GM21515 (cell line): Measurements from ENCODE around the gene CST3.
"Not testable (repeated sequence)": the region's sequence is repeated elsewhere in the genome, so short reads cannot be mapped to it uniquely, and the experiment has no call there.

Source experiments
- ATAC-seq: cut with Tn5 transposase; IDR thresholded peaks from one replicate; pipeline ENCODE4 v1.9.1; 2021; ENCODE audit not compliant: unreplicated experiment

CST3 gene

GRCh38 chr20:23662276-23662870 is 24.6 kb upstream of the CST3 start:
- ATAC-seq, result no peak

DNA sequence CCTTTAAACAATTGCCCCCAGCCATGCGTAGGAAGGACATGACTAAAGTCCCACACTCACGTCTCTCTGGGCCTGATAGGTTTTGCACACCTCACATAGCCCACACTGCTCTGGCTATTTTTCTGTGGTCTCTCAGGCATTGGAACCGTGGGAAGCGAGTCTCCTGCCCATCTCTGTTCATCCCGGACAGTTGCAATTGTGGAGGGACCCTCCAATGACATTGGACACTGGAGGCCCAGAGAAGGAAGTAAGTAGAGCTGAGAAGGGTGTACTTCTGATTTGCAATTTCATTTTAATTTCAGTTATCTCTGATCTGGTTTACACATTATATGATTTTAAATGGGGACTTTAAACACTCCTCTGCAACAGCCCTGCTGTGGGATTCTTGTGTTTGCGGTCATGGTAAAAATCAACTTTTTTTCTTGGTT is 23.3 kb upstream of the CST3 start:
- ATAC-seq, result no peak

GRCh38 chr20:23659989-23660837 is 22.5 kb upstream of the CST3 start:
- ATAC-seq, result no peak

GRCh38 chr20:23659610-23659988 is 21.8 kb upstream of the CST3 start:
- ATAC-seq, result not testable (repeated sequence)

DNA sequence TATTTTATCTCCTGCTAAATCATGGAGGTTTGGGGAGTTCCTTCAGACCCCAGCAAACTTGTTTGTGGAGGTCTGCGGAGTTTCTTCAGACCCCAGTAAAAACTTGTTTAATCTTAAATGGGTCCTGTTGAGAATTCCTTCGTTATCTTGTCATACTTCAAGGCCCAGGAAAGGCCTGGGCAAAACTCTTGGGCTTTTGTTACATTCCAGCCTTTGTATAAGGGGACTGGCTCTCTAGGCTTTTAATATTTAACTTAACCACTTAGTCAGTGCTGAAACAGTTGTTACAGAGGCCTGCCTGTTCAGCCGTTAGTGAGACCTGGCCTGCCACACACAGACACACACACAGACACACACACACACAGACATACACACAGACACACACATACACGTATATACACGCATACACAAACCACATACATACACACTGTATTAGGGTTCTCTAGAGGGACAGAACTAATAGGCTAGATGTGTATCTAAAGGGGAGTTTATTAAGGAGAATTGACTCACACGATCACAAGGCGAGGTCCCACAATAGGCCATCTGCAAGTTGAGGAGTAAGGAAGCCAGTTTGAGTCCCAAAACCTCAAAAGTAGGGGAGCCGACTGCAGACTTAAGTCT is 21.3 kb upstream of the CST3 start:
- no peak for ATAC-seq

DNA sequence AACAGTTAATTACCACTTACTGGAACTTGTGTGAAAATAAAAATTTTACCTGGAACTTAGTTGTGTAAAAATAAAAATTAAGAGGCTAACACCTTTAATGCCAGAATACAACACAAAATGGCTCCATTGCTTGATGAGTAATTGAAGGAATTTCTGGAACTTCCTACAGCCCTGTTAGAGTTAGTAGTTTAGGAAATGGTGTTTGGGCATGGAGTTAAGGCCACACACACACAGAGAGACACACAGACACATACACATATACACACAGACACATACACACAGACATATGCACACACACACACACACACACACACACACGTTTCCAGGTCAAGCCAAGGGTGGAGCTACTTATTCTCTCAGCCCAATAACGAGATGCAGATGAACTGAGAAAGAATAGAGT is 20.6 kb upstream of the CST3 start:
- ATAC-seq, result no peak

DNA sequence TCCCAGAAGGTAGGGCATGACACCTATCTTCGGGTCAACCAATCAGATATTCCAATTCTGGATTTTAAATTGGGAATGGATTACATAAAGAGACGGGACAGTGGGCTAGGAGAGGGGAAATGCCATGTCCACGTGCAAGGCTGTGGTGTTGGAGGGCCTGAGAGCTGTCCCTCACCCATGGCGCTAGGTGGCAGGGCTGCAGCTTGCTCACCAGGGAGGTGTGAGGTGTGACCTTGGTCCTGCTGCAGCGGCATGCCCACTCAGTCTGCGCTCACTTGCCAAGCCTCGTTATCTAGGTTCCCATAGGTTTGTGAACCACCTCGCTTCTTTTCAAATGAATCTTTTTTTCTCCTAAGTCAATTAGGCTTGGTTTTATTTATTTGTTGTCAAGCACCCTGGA is 19.4 kb upstream of the CST3 start:
- ATAC-seq, result no peak

GRCh38 chr20:23656372-23656771 is 18.6 kb upstream of the CST3 start:
- ATAC-seq, result no peak

DNA sequence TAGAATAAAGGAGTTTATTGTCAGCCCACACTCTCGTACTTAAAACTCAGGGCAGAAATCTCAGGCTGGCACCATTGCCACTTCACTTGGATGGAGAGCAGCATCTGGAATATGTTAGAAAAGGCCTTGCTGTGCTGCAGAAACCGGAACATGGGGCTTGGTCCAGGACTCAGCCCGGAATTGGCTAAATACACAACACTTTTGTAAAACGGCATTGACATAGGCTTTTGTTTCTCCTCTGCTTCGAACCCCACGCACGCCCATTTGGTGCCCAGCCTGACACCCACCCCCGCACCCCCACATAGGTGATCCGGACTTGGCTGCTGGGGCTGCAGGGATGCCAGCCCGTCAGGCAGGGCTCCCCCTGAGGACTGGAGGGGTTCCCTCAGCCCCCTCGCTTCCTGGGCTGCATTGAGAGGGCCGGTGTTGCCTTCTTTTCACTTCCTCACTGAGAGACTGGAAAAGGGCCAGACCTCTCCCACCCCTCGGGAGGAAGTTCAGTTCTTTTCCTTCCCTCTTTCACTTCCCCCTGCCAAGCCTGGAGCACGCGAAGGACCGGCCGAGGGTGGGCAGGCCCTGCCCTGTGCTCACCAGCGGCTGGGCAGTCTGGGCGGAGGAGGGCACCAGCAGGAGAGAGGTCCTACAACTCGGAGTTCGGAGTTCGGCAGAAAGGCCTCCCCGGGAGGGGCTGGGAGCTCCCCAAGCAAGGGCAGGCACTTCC is 17.9 kb upstream of the CST3 start:
- ATAC-seq, result no peak

DNA sequence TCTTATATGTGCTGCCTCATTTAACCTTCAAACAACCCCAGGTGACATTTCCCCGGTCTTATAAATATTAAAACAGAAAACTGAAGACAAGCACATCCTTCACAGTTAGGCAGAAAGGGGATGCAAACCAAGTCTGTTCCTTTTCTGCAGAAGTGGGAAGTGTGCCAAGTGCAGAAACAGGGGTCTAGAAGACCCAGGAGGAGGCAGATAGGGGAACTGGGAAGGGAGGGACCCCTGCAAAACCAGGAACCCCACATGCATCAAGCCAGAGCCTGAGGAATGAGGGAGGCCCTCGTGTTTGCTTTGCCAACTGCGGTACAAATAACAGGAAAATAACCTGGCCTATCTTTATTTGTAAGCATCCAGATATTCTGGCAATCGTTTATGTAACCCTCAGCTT is 17.0 kb upstream of the CST3 start:
- no peak for ATAC-seq

DNA sequence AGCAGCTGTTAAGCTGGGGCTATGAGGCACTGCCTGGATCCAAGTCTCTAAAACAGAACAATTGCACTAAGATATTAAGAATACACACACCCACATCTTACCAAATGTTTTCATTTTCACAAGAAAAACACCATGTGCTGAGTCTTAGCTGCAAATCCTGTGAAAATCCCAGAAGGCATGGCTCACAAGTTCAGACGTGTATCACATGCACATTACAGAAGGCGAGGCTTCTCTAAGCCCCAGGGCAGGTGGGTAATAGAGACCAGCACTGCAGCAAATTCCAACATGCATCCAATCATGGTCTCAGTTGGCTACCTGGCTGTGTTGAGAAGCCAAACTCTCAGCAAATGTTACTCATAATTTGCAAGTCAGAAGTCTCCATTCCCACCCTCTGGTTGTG is 16.2 kb upstream of the CST3 start:
- no peak for ATAC-seq

- no peak for ATAC-seq
These were observed 15.7 kb upstream of the CST3 start for GRCh38 chr20:23653400-23653938.

- no peak for ATAC-seq
These were observed 15.2 kb upstream of the CST3 start for GRCh38 chr20:23652926-23653325.

DNA sequence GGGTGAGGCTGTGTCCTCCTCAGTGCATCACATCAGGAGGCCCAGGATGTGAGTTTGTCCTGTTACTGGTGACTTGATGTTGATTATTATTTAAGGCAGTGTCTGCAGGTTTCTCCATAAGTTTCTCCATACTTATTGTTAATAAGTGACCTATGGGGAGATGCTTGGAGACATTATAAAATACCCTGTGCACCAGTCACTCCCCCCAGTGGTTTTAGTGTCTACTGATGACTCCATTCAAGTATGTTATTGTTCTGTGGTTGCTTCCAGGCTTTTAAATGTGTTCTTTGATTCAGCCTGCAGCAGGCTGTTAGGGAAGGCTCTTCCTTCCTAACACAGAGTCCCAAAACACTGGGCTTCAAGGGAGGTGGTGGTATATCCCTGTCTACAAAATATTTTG is 14.6 kb upstream of the CST3 start:
- ATAC-seq, result no peak

- no peak for ATAC-seq
These were observed 13.4 kb upstream of the CST3 start for GRCh38 chr20:23651117-23651516.

DNA sequence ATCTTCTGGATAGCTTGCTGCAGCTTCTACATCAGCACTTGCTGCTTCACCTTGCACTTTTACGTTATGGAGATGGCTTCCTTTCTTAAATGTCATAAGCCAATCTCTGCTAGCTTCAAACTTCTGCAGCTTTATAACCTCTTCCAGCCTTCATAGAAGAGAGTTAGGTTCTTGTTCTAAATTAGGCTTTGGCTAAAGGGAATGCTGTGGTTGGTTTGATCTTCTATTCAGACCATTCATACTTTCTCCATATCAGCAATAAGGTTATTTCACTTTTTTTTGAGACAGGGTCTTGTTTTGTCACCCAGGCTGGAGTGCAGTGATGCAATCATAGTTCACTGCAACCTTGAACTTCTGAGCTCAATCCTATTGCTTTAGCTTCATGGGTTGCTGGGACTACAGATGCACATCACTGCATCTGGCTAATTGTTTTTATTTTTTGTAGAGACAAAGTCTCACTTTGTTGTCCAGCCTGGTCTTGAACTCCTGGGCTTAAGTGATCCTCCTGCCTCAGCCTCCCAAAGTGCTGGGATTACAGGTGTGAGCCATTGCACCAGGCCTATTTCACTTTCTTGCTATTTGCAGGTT is 12.2 kb upstream of the CST3 start:
- no peak for ATAC-seq

GRCh38 chr20:23649242-23649641 is 11.5 kb upstream of the CST3 start:
- no peak for ATAC-seq

DNA sequence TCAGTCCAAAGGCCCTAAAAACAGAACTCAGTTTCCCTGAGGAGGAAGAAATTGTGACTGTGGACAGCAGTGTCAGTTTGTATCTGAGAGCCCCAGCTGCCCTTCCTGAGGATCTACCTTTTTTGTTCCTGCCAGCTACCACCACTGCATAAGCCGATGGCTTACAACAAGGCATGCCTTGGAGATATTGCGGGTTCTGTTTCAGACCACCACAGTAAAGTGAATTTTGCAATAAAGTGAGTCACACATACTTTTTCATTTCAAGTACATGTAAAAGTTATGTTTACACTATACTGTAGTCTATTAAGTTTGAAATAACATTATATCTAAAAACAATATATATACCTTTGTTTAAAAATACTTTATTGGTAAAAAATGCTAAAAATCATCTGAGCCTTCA is 9.6 kb upstream of the CST3 start:
- no peak for ATAC-seq

GRCh38 chr20:23646106-23646873 is 8.5 kb upstream of the CST3 start:
- no peak for ATAC-seq

DNA sequence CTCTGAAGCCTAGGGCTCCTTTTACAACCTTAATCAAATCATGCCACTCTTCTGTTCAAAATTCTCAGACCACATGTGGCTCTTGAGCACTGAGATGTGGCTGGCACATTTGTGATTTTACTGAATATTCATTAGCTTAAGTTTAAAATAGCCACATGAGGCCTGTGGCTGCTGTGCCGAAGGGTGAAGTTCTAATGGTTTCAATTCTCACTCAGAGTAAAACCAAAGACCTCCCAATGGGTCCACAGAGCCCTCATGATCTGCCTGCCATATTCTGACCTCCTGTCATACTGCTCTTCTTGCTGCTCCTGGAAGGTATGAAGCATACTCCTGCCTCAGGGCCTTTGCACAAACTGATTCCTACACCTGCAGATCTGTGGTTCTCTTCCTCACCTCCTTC is 7.8 kb upstream of the CST3 start:
- ATAC-seq, result no peak
